DMS53 (cell line): ENCODE measurements around the gene ZNF37A.
"Not testable (repeated sequence)": the region's sequence is repeated elsewhere in the genome, so short reads cannot be mapped to it uniquely, and the experiment has no call there.

ENCODE experiments used
- DNase-seq: peaks from one replicate; lab custom pipeline; 2025; lab: John Stamatoyannopoulos, UW

ZNF37A gene

GRCh38 chr10:38150891-38151463 is 56.8 kb downstream of the ZNF37A start:
- DNase-seq = not testable (repeated sequence)

GRCh38 chr10:38156416-38157269 is 62.5 kb downstream of the ZNF37A start:
- no peak for DNase-seq

- DNase-seq = no peak
These were observed 63.1 kb downstream of the ZNF37A start for GRCh38 chr10:38157270-38157685.

- DNase-seq = no peak
These were observed 64.9 kb downstream of the ZNF37A start for GRCh38 chr10:38159004-38159403.

GRCh38 chr10:38163617-38164016 is 69.5 kb downstream of the ZNF37A start:
- DNase-seq = no peak

GRCh38 chr10:38174336-38174735 is 80.2 kb downstream of the ZNF37A start:
- DNase-seq = no peak

GRCh38 chr10:38184477-38184876 is 90.3 kb downstream of the ZNF37A start:
- no peak for DNase-seq
